Measurements from ENCODE around the gene ZEB1.

Gene ZEB1

DNA sequence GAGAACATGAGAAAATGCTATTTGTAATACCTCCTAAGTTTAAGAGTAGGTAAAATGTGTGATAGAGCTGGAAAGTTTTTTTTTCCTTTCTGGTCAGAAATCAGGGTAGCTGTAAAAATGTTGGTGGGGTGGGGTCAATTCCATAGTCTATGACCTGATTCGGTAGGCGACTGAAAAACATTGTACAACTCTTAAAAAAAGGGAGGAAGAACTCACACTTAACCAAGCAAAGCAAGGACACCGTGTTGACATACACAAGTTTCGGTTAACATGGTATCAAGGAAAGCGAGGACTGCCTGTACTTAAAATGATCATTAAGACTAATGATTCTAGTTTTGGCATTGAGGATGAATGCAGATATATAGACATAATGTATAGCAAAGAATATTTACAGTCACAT lies 1.8 kb upstream of the ZEB1 start:
- TF ChIP-seq, protein P1, sequence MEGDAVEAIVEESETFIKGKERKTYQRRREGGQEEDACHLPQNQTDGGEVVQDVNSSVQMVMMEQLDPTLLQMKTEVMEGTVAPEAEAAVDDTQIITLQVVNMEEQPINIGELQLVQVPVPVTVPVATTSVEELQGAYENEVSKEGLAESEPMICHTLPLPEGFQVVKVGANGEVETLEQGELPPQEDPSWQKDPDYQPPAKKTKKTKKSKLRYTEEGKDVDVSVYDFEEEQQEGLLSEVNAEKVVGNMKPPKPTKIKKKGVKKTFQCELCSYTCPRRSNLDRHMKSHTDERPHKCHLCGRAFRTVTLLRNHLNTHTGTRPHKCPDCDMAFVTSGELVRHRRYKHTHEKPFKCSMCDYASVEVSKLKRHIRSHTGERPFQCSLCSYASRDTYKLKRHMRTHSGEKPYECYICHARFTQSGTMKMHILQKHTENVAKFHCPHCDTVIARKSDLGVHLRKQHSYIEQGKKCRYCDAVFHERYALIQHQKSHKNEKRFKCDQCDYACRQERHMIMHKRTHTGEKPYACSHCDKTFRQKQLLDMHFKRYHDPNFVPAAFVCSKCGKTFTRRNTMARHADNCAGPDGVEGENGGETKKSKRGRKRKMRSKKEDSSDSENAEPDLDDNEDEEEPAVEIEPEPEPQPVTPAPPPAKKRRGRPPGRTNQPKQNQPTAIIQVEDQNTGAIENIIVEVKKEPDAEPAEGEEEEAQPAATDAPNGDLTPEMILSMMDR (IDR thresholded peaks at IDR 0.05; ENCODE audit: control insufficient read depth, extremely low read depth, insufficient read depth), result no peak
- H3K4me3 ChIP-seq (ENCODE audit: low read depth, low read length), result no peak overlapping the region
- no peak for DNase-seq (ENCODE audit: low read depth)

GRCh38 chr10:31317652-31318381 lies 1.2 kb upstream of the ZEB1 start:
- H3K4me3 ChIP-seq (ENCODE audit: low read depth, low read length), result peak overlapping the region; percentile 77
- DNase-seq (ENCODE audit: low read depth), result no peak
- TF ChIP-seq, protein P1 (IDR thresholded peaks at IDR 0.05; ENCODE audit: control insufficient read depth, extremely low read depth, insufficient read depth), result no peak

DNA sequence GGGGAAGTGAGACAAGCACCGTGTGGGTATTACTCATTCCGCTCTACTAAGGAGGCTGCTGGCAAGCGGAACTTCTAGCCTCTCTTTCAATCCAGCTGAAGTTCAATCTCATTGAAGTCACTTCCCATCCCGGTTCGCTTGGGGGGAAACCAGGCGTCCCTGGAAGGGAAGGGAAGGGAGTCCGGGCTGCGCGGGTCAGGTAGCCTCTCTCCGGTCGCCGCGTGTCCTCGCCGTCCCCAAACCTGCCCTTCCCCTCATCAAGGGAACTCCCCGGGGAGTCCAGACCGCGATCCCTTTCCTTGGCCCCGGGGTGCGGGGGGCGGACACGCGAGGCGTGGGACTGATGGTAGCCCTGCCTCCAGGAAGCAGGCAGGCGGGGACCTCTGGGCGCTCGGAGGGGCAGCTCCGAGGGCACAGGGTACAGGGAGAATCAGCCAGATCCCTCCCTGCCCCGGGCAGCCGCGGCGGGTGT lies 598 bp upstream of the ZEB1 start:
- TF ChIP-seq, protein P1 (IDR thresholded peaks at IDR 0.05; ENCODE audit: control insufficient read depth, extremely low read depth, insufficient read depth), result no peak
- peak; percentile 27 for DNase-seq (ENCODE audit: low read depth)
- H3K4me3 ChIP-seq (ENCODE audit: low read depth, low read length), result peak overlapping the region; percentile 77

- DNase-seq (ENCODE audit: low read depth), result no peak
- peak overlapping the region; percentile 77 for H3K4me3 ChIP-seq (ENCODE audit: low read depth, low read length)
- TF ChIP-seq, protein P1 (IDR thresholded peaks at IDR 0.05; ENCODE audit: control insufficient read depth, extremely low read depth, insufficient read depth), result 0 out of 2 replicates have a peak, but pooled peaks have one; percentile 6
Observed at GRCh38 chr10:31319602-31320549, 860 bp downstream of the ZEB1 start.

GRCh38 chr10:31320550-31321211 lies 1.7 kb downstream of the ZEB1 start:
- DNase-seq (ENCODE audit: low read depth), result no peak
- peak overlapping the region; percentile 24 for H3K4me3 ChIP-seq (ENCODE audit: low read depth, low read length)
- TF ChIP-seq, protein P1 (IDR thresholded peaks at IDR 0.05; ENCODE audit: control insufficient read depth, extremely low read depth, insufficient read depth), result no peak

DNA sequence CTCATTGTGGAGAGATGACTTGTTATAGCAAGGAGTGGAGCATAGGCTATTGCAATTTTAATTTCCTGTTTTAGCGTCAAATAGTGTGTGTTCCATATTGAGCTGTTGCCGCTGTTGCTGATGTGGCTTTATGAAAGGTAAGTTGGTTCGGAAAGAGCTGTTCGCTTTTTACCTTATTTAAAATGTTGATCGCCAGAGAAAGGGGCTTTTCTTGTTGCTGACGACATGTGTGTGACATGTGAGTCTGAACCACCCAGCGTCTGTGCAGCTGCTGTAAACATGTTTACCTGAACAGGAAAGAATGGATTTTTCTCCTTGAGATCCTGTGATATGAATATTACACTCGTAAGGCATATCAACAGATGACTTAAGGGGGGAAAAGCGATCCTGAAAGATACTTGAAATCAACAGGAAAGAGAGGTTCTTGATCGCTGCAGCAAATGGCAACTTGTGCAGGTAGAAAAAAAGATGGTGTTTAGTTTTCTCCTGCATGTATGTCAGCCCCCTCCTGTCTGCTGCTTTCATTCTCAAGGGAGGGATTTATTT lies 2.5 kb downstream of the ZEB1 start:
- DNase-seq (ENCODE audit: low read depth), result no peak
- no peak overlapping the region for H3K4me3 ChIP-seq (ENCODE audit: low read depth, low read length)
- TF ChIP-seq, protein P1 (IDR thresholded peaks at IDR 0.05; ENCODE audit: control insufficient read depth, extremely low read depth, insufficient read depth), result no peak
